ENCODE measurements around the gene ATP8B1.
"Not testable (repeated sequence)": the region's sequence is repeated elsewhere in the genome, so short reads cannot be mapped to it uniquely, and the experiment has no call there.

Gene ATP8B1

GRCh38 chr18:57719211-57719935 lies 83.7 kb downstream of the ATP8B1 start:
- DNase-seq (ENCODE audit: low spot score): not testable (repeated sequence)

- no peak for DNase-seq (ENCODE audit: low spot score)
Measured at GRCh38 chr18:57716549-57716948, 86.6 kb downstream of the ATP8B1 start.

- DNase-seq (ENCODE audit: low spot score): no peak
Measured at GRCh38 chr18:57715671-57716070, 87.4 kb downstream of the ATP8B1 start.

- DNase-seq (ENCODE audit: low spot score): no peak
Measured at GRCh38 chr18:57715073-57715472, 88.0 kb downstream of the ATP8B1 start.

- DNase-seq (ENCODE audit: low spot score): peak; percentile 65
Measured at GRCh38 chr18:57710226-57710625, 92.9 kb downstream of the ATP8B1 start.

GRCh38 chr18:57709335-57709734 lies 93.8 kb downstream of the ATP8B1 start:
- no peak for DNase-seq (ENCODE audit: low spot score)

- DNase-seq (ENCODE audit: low spot score): no peak
Measured at GRCh38 chr18:57708288-57708687, 94.8 kb downstream of the ATP8B1 start.

DNA sequence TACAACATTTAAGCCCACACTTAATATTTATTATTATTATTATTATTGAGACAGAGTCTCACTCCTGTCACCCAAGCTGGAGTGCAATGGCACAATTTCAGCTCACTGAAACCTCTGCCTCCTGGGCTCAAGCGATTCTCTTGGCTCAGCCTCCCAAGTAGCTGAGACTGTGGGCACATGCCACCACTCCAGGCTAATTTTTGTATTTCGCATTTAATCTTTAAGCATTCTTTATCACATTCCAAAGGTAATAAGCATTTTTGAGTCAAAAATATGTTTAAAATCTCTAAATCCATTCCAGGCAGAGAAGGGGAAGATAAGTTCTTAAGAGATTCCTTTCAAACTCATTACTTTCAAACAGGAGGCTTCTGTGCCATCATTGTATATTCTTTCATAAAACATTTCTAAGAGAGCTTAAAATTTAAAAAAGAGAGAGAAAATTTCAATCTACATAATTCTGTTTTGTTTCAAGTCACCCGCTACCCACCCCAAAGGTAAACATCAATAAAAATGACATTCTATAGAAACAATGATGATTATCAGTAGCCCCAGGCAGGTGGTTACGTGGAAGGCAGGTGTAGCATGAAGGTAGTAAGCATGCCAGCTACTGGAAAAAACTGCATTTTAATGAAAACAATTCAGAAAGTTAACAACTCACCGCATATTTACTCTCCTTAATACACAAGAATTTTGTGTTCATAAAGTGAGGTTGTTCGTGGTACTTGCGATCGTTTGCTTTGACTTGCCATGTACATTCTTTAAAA lies 97.1 kb downstream of the ATP8B1 start:
- DNase-seq (ENCODE audit: low spot score): no peak

GRCh38 chr18:57705011-57705410 lies 98.1 kb downstream of the ATP8B1 start:
- no peak for DNase-seq (ENCODE audit: low spot score)

DNA sequence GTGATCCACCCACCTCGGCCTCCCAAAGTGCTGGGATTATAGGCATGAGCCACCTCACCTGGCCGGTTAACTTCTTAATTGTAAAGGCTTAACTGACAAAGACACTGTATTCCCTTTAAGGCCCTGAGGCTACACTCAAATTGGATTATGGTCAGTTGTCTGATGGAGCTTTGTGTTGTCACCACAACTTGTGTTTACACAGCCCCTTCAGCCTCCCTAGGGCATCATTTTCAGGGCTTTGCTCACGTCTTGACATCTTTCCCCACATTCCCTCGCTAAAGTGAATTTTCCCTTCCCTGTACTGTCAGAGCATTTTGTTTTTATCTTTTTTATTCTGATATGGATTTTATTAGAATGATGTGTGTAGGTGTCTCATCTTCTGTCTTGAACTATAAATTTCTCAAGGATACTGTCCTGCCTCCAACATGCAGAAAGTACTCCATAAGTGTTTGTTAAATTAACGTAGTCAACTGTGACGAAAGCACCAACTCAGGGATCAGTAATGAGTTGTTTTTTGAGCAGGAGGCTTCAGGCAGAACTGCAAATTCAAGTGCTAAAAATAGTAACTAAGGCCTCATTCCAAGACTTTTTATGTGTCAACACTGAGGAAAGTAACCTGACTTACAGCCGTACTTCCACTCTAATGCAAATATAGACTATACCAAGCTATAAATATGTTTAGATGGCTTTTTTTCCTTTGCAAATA lies 104.4 kb downstream of the ATP8B1 start:
- peak; percentile 23 for DNase-seq (ENCODE audit: low spot score)

GRCh38 chr18:57697426-57697825 lies 105.7 kb downstream of the ATP8B1 start:
- no peak for DNase-seq (ENCODE audit: low spot score)

DNA sequence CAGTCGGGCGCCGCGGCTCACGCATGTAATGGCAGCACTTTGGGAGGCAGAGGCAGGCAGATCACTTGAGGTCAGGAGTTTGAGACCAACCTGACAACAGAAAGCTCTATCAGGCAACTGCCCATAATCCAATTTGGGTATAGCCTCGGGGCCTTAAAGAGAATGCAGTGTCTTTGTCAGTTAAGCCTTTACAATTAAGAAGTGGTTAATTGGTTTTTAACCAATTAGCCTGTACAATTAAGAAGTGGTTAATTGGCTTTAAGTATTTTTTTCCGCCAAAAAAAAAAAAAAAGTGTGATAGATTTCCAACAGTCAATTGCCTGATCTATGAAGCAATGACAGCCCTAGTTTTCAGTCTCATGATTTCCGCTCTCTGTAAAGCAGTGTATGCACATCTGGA lies 106.8 kb downstream of the ATP8B1 start:
- no peak for DNase-seq (ENCODE audit: low spot score)

DNA sequence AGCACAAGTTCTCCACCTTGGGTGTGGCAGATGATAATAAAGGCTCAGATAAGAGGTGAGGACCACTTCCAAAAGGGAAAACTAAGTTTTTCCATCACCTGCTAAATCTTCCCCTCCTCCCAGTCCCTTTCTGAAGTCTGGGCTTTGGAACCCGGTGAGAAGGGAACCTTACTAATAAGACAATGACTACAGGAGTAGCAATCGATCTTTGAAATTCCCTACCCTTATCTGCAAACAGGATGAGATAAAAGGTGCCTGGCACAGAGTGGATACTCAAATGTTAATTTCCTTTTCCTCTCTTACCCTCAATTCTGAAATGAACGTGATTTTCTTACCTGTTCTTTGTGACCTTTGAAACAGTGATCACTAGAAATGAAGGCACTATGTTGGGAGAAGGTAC lies 111.8 kb downstream of the ATP8B1 start:
- DNase-seq (ENCODE audit: low spot score): no peak

DNA sequence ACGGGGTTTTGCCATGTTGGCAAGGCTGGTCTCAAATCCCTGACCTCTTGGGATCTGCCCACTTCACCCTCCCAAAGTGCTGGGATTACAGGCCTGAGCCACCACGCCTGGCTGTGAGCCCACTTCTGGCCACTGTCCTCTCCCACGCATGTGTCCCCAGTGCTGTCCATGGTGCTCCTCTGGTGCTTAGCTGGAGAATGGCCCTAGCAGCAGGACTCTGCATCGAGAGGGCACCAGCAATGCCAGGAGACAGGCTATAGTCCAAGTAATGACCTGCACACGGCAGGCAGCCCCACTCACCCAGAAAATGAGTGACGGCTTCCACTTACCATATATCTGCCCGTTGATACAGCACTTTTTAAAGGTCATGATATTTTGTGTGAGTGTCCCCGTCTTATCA lies 115.1 kb downstream of the ATP8B1 start:
- DNase-seq (ENCODE audit: low spot score): no peak

DNA sequence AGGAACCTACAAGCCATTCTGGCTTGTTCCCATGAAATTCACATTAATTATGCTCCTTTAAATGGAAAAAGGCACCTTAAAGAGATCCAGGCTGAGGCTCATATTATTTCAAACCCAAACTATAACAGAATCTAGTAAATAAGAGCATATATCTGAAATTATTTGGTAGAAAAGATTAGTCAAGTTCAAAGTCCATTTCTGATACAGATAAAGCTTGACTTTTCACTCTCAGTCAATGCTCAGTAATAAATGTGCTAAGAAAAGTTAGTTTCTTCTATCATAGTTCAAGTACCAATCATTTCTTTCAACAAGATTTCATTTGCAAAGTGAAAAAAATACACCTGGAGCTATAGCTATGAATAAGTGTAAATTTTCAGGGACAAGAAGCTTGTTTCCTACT lies 119.6 kb downstream of the ATP8B1 start:
- no peak for DNase-seq (ENCODE audit: low spot score)

- no peak for DNase-seq (ENCODE audit: low spot score)
Measured at GRCh38 chr18:57677262-57678211, 125.6 kb downstream of the ATP8B1 start.

- DNase-seq (ENCODE audit: low spot score): no peak
Measured at GRCh38 chr18:57674891-57675290, 128.2 kb downstream of the ATP8B1 start.

- DNase-seq (ENCODE audit: low spot score): no peak
Measured at GRCh38 chr18:57670046-57670445, 133.1 kb downstream of the ATP8B1 start.

GRCh38 chr18:57668021-57668420 lies 135.1 kb downstream of the ATP8B1 start:
- DNase-seq (ENCODE audit: low spot score): no peak

DNA sequence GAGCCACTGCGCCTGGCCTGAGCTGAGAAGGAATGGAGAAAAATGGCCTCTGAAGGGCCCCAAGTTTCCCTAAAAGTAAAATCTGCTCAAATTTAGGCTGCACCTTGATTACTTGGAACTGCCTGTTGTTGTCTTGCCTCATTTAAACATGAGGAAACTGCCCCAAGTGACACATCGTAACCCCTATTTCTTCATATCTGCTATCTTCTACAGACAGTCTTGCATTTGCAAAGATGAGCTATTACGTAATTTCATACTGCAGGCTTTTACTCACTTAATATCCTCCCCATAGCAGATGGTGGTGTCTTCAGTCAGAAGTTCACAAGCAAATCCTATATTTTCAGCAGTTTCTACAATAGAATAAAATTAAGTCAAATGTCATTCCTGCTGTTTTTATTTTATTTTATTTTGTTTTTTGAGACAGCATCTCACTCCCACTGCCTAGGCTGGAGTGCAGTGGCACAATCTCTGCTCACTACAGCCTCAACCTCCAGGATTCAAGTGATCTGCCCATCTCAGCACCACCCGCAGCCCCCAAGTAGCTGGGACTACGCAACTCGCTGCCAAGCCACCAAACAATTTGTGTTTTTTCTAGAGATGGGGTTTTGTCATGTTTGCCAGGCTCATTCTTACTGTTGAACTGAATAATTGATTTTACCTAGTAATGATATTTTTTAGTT lies 136.2 kb downstream of the ATP8B1 start:
- peak; percentile 14 for DNase-seq (ENCODE audit: low spot score)

- no peak for DNase-seq (ENCODE audit: low spot score)
Measured at GRCh38 chr18:57664568-57665165, 138.4 kb downstream of the ATP8B1 start.
